Cardiac muscle cell (in vitro differentiated cells and primary cell): ENCODE measurements around the gene BPGM. TPM values are rescaled to one million over a fixed set of nuclear protein-coding genes. Genes with fewer than 3 reads are reported as not detected.
A peak's percentile ranks its signal among the peaks of the same experiment; 100 is the strongest.

ENCODE experiments used
- DNase-seq, 2 donors: peaks; one replicate each; pipeline versions ENCODE4 v3.0.0 to v3.0.0-alpha.2; 2010 to 2017; ENCODE audit warnings: low read depth in 1 of 2, low spot score in 1 of 2
- H3K27ac ChIP-seq: fragments of 200-600 bp; sonication (generic); 2 replicates; pipeline ENCODE4 v1.5.1; 2016
- H3K27me3 ChIP-seq: fragments of 200-600 bp; sonication (generic); 2 replicates; pipeline ENCODE4 v1.6.0; 2016; ENCODE audit warnings: control low read depth
- H3K36me3 ChIP-seq: fragments of 200-600 bp; sonication (generic); 2 replicates; pipeline ENCODE4 v1.5.1; 2016; ENCODE audit warnings: control low read depth
- H3K4me1 ChIP-seq: fragments of 200-600 bp; sonication (generic); 2 replicates; pipeline ENCODE4 v1.8.1; 2017; ENCODE audit warnings: low read depth, mild to moderate bottlenecking, mixed run types
- H3K4me3 ChIP-seq: fragments of 200-600 bp; sonication (generic); 2 replicates; pipeline ENCODE4 v1.5.1; 2016; ENCODE audit warnings: mild to moderate bottlenecking
- H3K9me3 ChIP-seq: fragments of 200-600 bp; sonication (generic); 2 replicates; pipeline ENCODE4 v1.5.1; 2017; ENCODE audit warnings: low read depth, mild to moderate bottlenecking, control low read depth
- polyA plus RNA-seq: library from polyadenylated mRNA; unstranded; fragments of >200 nt; fragmentation: Nextera tagmentation; extraction: Ambion mirVana; gene quantifications from 2 replicates; pipeline ENCODE4 v1.2.1, GENCODE V29; 2016
- total RNA-seq: library from RNA; depleted of rRNA; stranded (reverse); fragments of >200 nt; gene quantifications from 2 replicates; pipeline ENCODE4 v1.2.3, GENCODE V29; 2016
- TF ChIP-seq, protein P1 (sequence below): IDR thresholded peaks from 2 replicates; pipeline ENCODE4 v1.5.1; 2012; ENCODE audit warnings: low read depth, mild to moderate bottlenecking, low read length

The BPGM gene
- total and polyA plus RNA-seq, 2 experiments from 2014 or later: 15.2 to 32.2 TPM

- H3K4me3 ChIP-seq: no peak overlapping the region
- no peak for DNase-seq
Measured at GRCh38 chr7:134712196-134712595, 65.5 kb downstream of the BPGM start.

DNA sequence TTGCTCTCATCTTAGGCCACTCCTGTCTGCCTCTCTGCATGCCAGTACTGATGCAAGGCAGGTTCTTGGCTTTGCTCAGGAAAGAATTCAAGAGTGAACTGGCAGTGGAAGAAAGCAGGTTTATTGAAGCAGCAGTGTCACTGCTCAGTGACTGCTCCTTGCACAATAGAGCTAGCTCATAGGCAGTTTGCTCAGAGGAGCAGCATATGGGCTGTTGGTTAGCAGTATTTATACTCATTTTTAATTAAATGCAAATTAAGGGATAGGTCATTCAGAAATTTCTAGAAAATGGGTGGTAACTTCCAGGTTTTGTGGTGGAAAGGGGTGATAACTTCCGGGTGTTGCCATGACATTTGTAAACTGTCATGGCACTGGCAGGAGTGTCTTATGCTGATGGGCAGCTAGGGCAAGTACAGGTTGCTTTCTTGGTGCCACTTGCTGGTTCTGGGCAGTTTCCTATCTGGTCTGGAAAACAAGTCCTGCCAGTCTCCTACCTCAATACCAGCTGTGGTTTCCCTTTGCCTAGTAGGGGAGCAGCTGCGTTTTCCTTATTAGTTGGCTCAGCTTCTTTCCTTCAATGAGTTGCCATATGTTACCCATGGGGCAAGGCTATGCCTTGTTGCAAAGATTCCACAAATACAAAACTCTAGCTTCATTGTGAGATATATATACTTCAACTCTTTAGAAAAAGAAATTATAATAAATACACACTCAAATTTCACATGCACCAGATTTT is 68.0 kb downstream of the BPGM start:
- Histone ChIP-seq H3K36me3 (no peaks in the 10 kb centered on the region), H3K9me3 (no peaks in the 10 kb centered on the region), H3K4me1 (peaks cover 9% of the 10 kb centered on the region), H3K27ac (no peak overlapping the region), H3K4me3 (no peak overlapping the region), H3K27me3 (no peaks in the 10 kb centered on the region)
- DNase-seq: no peak
- TF ChIP-seq, protein P1, sequence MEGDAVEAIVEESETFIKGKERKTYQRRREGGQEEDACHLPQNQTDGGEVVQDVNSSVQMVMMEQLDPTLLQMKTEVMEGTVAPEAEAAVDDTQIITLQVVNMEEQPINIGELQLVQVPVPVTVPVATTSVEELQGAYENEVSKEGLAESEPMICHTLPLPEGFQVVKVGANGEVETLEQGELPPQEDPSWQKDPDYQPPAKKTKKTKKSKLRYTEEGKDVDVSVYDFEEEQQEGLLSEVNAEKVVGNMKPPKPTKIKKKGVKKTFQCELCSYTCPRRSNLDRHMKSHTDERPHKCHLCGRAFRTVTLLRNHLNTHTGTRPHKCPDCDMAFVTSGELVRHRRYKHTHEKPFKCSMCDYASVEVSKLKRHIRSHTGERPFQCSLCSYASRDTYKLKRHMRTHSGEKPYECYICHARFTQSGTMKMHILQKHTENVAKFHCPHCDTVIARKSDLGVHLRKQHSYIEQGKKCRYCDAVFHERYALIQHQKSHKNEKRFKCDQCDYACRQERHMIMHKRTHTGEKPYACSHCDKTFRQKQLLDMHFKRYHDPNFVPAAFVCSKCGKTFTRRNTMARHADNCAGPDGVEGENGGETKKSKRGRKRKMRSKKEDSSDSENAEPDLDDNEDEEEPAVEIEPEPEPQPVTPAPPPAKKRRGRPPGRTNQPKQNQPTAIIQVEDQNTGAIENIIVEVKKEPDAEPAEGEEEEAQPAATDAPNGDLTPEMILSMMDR: no peak

More at GRCh38 chr7:134712196-134712595, 65.5 kb downstream of the BPGM start:
- Histone ChIP-seq H3K9me3 (no peaks in the 10 kb centered on the region), H3K36me3 (no peaks in the 10 kb centered on the region), H3K4me1 (peaks cover 9% of the 10 kb centered on the region), H3K27ac (no peak overlapping the region), H3K27me3 (no peaks in the 10 kb centered on the region)
- TF ChIP-seq, protein P1: no peak

- Histone ChIP-seq H3K27me3 (no peaks in the 10 kb centered on the region), H3K4me1 (no peaks in the 10 kb centered on the region), H3K4me3 (no peak overlapping the region), H3K9me3 (no peaks in the 10 kb centered on the region), H3K27ac (no peak overlapping the region), H3K36me3 (no peaks in the 10 kb centered on the region)
- DNase-seq: no peak
- TF ChIP-seq, protein P1: no peak
Measured at GRCh38 chr7:134718211-134718875, 71.7 kb downstream of the BPGM start.

DNA sequence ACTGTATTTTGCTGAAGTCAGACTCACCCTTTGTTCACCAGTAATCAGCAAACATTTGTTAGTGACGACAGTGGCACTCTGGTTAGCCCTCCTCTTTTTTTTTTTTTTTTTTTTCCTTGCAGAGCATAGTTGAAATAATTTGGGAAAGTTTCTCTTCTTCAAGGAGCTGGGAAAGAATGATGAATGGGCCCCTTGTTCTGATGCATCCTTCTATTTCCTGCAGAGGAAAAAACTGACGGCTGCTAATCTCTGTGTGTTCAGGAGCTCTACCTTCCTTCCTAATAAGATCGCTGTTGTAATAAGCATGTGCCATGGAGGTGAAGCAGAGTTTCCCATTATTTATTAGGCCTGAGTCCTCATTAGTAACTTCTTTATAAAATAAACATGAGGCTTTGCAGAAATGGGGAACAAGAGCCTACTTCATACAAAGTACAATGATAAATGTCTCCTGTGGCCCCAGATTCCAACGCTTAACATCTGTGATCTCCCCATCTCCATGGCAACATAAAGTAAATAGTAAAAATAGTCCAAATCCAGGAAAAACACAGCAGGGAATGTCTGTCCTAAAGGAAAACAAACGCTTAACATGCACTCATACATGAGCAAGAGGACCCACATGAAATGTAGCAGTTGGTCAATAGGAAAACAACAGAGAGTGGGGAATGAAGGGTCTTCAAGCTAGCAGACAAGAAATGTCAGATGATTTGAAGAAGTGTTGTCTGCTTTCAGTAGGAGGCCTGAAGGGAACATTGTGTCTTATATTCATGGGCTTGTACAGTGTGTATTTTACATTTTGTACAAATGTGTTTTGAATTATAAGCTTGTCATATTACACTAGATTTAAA is 73.7 kb downstream of the BPGM start:
- Histone ChIP-seq H3K4me1 (no peaks in the 10 kb centered on the region), H3K27ac (no peak overlapping the region), H3K36me3 (no peaks in the 10 kb centered on the region), H3K27me3 (no peaks in the 10 kb centered on the region), H3K9me3 (no peaks in the 10 kb centered on the region), H3K4me3 (no peak overlapping the region)
- TF ChIP-seq, protein P1: no peak
- DNase-seq: peak in 1 of 2 donors; percentile 72

DNA sequence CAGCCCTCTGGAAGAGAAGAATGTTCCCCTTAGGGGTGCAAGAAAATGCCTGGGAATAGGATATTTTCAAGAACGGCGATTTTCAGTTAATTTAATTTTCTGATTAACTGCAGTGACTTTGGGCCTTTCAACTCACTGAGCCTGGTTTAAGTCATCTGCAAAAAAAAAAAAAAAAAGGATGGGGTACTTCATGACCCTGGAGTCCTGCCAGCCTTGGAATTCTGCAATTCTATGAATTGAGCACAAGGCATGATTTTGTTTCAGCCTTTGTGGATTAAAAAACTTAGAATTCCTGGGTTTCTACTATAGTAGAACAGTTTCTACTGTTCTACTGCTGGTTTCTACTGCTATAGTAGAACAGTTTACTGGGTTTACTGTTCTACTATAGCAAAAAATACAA is 74.5 kb downstream of the BPGM start:
- TF ChIP-seq, protein P1: no peak
- Histone ChIP-seq H3K4me3 (no peak overlapping the region), H3K27ac (no peak overlapping the region)

More for the DNA sequence above, 74.5 kb downstream of the BPGM start:
- Histone ChIP-seq H3K27me3 (no peaks in the 10 kb centered on the region), H3K36me3 (no peaks in the 10 kb centered on the region), H3K9me3 (no peaks in the 10 kb centered on the region), H3K4me1 (no peaks in the 10 kb centered on the region)
- DNase-seq: no peak
